Measurements from ENCODE around the gene RRP1B. TPM values are rescaled to one million over a fixed set of nuclear protein-coding genes. Genes with fewer than 3 reads are reported as not detected.

Gene RRP1B
- total and polyA plus RNA-seq, 2 donors: 18.4 to 20.1 TPM

DNA sequence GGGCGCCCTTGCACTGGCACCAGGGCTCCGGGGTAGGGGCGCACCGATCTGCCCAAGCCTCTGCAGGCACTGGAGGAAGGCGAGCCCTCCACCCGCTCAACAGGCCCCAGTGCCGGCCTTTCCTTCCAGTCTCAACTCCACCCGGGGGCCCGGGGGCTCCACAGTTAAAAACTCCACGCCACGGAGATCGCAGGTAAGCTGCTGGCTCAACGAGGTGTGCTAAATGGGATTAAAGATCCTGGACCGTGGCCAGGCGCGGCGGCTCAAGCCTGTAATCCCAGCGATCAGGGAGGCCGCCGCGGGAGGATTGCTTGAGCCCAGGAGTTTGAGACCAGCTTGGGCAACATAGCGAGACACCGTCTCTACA is 608 bp upstream of the RRP1B start:
- H3K9me3 ChIP-seq (ENCODE audit: control insufficient read depth in 2 of 2, insufficient read depth in 1 of 2, low read length in 1 of 2): no peaks in the 10 kb centered on the region
- WGBS: 92% methylated on average over 23 of the region's 23 CpGs

DNA sequence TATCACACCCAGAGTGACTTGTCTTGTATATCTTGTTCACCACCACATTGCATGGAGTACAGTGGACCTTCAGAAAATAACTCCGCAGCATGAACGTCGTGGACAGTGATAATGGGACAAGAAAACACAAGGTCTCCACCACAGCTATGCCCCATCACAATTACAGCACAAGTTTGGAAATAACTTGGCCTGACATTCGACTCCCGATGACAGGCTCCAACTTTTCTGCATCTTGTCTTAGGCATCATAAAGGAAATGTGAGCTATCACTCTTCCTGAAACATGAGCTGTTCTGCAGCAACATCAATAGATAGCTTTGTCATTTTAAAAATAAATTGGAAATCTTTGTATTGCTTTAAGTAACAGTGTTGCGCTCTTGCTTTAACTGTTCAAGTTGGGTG is 2.9 kb downstream of the RRP1B start:
- no peak for DNase-seq (ENCODE audit: low read depth in 6 of 9, low spot score in 9 of 9)
- peaks cover 6 to 27% of the 10 kb centered on the region in 2 donors for H3K4me1 ChIP-seq (ENCODE audit: control insufficient read depth in 2 of 2, insufficient read depth in 2 of 2, low read length in 2 of 2)
- no peak overlapping the region for H3K27ac ChIP-seq (ENCODE audit: low read depth in 1 of 2, low read length in 1 of 2)
- H3K27me3 ChIP-seq (ENCODE audit: control insufficient read depth in 2 of 2, insufficient read depth in 1 of 2, low read length in 1 of 2): no peaks in the 10 kb centered on the region
- no peaks in the 10 kb centered on the region for H3K9me3 ChIP-seq (ENCODE audit: control insufficient read depth in 2 of 2, insufficient read depth in 1 of 2, low read length in 1 of 2)
- 84% methylated on average over 6 of the region's 6 CpGs for WGBS
- H3K36me3 ChIP-seq (ENCODE audit: control insufficient read depth in 2 of 2, insufficient read depth in 2 of 2, low read length in 1 of 2): peaks cover 13 to 42% of the 10 kb centered on the region in 2 donors
- H3K4me3 ChIP-seq (ENCODE audit: low read length in 2 of 2): no peak overlapping the region

More for the DNA sequence above, 608 bp upstream of the RRP1B start:
- Histone ChIP-seq H3K27ac (ENCODE audit: low read depth in 1 of 2, low read length in 1 of 2) (no peak overlapping the region), H3K4me1 (ENCODE audit: control insufficient read depth in 2 of 2, insufficient read depth in 2 of 2, low read length in 2 of 2) (peaks cover 6 to 27% of the 10 kb centered on the region in 2 donors), H3K27me3 (ENCODE audit: control insufficient read depth in 2 of 2, insufficient read depth in 1 of 2, low read length in 1 of 2) (no peaks in the 10 kb centered on the region), H3K4me3 (ENCODE audit: low read length in 2 of 2) (no peak overlapping the region), H3K36me3 (ENCODE audit: control insufficient read depth in 2 of 2, insufficient read depth in 2 of 2, low read length in 1 of 2) (peaks cover 3 to 18% of the 10 kb centered on the region in 2 donors)
- DNase-seq (ENCODE audit: low read depth in 6 of 9, low spot score in 9 of 9): no peak

DNA sequence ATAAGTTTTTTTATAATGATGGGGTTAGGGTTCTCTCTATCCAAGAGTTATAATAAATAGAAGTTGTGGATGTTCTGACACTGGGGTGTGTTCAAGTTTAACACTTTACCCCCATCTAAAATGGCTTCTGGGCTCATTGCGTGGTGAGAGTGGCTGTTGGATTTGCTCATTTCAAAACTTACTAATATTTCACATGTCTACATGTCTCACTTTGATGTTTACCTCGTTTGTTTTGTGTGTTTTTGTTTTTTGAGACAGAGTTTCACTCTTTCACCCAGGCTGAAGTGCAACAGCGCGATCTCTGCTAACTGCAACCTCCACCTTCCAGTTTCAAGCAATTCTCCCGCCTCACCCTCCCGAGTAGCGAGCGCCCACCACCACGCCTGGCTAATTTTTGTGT is 3.7 kb downstream of the RRP1B start:
- H3K36me3 ChIP-seq (ENCODE audit: control insufficient read depth in 2 of 2, insufficient read depth in 2 of 2, low read length in 1 of 2): peaks cover 14 to 43% of the 10 kb centered on the region in 2 donors

DNA sequence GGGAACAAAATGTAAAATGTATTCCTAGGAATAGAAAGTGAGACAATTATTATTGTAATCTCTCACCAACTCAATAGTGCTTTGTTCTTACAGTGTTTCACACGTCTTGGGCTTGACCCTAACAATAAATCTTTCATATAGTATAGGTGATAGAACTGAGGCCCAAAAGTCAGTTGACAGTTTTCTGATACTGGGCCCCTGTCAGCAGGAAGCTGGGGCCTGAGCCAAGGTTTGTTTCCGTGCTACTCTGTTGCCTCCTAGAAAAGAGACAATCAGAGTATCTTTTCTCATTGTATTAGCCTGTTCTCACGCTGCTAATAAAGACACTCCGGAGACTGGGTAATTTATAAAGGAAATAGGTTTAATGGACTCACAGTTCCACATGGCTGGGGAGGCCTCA is 5.0 kb downstream of the RRP1B start:
- no peak overlapping the region for H3K27ac ChIP-seq (ENCODE audit: low read depth in 1 of 2, low read length in 1 of 2)
- no peaks in the 10 kb centered on the region for H3K9me3 ChIP-seq (ENCODE audit: control insufficient read depth in 2 of 2, insufficient read depth in 1 of 2, low read length in 1 of 2)
- no peak for DNase-seq (ENCODE audit: low read depth in 6 of 9, low spot score in 9 of 9)
- 65% methylated on average over 4 of the region's 4 CpGs for WGBS
- H3K4me1 ChIP-seq (ENCODE audit: control insufficient read depth in 2 of 2, insufficient read depth in 2 of 2, low read length in 2 of 2): peaks cover 0 to 14% of the 10 kb centered on the region in 2 donors
- peaks cover 14 to 46% of the 10 kb centered on the region in 2 donors for H3K36me3 ChIP-seq (ENCODE audit: control insufficient read depth in 2 of 2, insufficient read depth in 2 of 2, low read length in 1 of 2)
- no peaks in the 10 kb centered on the region for H3K27me3 ChIP-seq (ENCODE audit: control insufficient read depth in 2 of 2, insufficient read depth in 1 of 2, low read length in 1 of 2)
- H3K4me3 ChIP-seq (ENCODE audit: low read length in 2 of 2): no peak overlapping the region

More for the DNA sequence above, 3.7 kb downstream of the RRP1B start:
- 95% methylated on average over 9 of the region's 9 CpGs for WGBS
- H3K27me3 ChIP-seq (ENCODE audit: control insufficient read depth in 2 of 2, insufficient read depth in 1 of 2, low read length in 1 of 2): no peaks in the 10 kb centered on the region
- H3K27ac ChIP-seq (ENCODE audit: low read depth in 1 of 2, low read length in 1 of 2): no peak overlapping the region
- H3K4me1 ChIP-seq (ENCODE audit: control insufficient read depth in 2 of 2, insufficient read depth in 2 of 2, low read length in 2 of 2): peaks cover 6 to 23% of the 10 kb centered on the region in 2 donors
- no peaks in the 10 kb centered on the region for H3K9me3 ChIP-seq (ENCODE audit: control insufficient read depth in 2 of 2, insufficient read depth in 1 of 2, low read length in 1 of 2)
- DNase-seq (ENCODE audit: low read depth in 6 of 9, low spot score in 9 of 9): no peak
- no peak overlapping the region for H3K4me3 ChIP-seq (ENCODE audit: low read length in 2 of 2)

DNA sequence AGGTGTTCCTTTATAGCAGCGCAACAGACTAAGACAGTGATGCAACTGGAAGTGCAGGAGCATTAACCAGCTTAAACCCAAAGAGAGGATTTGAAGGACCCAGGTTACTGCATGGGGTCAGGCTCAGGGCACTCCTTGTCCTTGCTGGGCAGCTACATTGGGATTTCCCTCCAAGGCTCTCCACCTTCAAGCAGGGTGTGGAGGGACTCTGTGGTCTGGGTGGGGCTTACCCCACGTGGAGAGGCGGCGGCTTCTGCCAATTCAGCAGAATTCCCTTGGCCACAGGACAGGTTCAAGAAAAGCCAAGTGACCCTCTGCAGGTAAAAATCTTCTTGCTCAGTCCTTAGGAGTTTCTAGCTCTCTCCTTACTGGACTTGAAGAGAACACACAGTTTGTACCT is 6.5 kb downstream of the RRP1B start:
- Histone ChIP-seq H3K36me3 (ENCODE audit: control insufficient read depth in 2 of 2, insufficient read depth in 2 of 2, low read length in 1 of 2) (peaks cover 20 to 61% of the 10 kb centered on the region in 2 donors), H3K27ac (ENCODE audit: low read depth in 1 of 2, low read length in 1 of 2) (no peak overlapping the region), H3K9me3 (ENCODE audit: control insufficient read depth in 2 of 2, insufficient read depth in 1 of 2, low read length in 1 of 2) (no peaks in the 10 kb centered on the region), H3K4me1 (ENCODE audit: control insufficient read depth in 2 of 2, insufficient read depth in 2 of 2, low read length in 2 of 2) (peaks cover 0 to 9% of the 10 kb centered on the region in 2 donors), H3K27me3 (ENCODE audit: control insufficient read depth in 2 of 2, insufficient read depth in 1 of 2, low read length in 1 of 2) (no peaks in the 10 kb centered on the region), H3K4me3 (ENCODE audit: low read length in 2 of 2) (no peak overlapping the region)
- WGBS: 97% methylated on average over 4 of the region's 4 CpGs
- no peak for DNase-seq (ENCODE audit: low read depth in 6 of 9, low spot score in 9 of 9)

DNA sequence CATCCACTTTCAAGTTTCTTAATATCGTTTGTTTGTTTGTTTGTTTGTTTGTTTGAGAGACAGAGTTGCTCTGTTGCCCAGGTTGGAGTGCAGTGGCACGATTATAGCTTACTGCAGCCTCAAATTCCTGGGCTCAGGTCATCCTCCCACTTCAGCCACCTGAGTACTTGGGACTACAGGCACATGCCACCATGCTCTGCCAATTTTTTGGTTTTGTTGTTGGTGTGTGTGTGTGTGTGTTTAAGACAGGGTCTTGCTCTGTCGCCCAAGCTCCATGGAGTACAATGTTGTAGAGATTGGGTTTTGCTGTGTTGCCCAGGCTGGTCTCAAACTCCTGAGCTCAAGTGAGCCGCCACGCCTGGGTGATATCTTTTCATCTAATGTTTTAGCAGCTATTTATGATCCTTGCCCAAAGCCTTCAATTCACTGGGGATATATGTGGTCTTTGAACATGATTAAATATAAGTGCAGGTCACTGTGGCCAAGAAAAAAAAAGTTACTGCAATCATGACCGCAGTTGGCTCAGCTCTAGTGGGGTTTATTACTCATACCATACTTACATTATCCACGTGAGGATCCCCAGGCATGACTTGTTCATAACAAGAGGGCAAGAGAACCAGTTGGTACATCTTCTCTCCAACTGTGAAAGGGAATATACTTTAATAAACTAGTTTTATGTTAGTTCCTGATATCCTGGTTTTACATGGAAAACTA is 8.0 kb downstream of the RRP1B start:
- H3K4me1 ChIP-seq (ENCODE audit: control insufficient read depth in 2 of 2, insufficient read depth in 2 of 2, low read length in 2 of 2): no peaks in the 10 kb centered on the region
- no peaks in the 10 kb centered on the region for H3K27me3 ChIP-seq (ENCODE audit: control insufficient read depth in 2 of 2, insufficient read depth in 1 of 2, low read length in 1 of 2)
- peaks cover 27 to 63% of the 10 kb centered on the region in 2 donors for H3K36me3 ChIP-seq (ENCODE audit: control insufficient read depth in 2 of 2, insufficient read depth in 2 of 2, low read length in 1 of 2)
- DNase-seq (ENCODE audit: low read depth in 6 of 9, low spot score in 9 of 9): no peak
- no peak overlapping the region for H3K27ac ChIP-seq (ENCODE audit: low read depth in 1 of 2, low read length in 1 of 2)
- no peaks in the 10 kb centered on the region for H3K9me3 ChIP-seq (ENCODE audit: control insufficient read depth in 2 of 2, insufficient read depth in 1 of 2, low read length in 1 of 2)
- no peak overlapping the region for H3K4me3 ChIP-seq (ENCODE audit: low read length in 2 of 2)
- WGBS: 95% methylated on average over 7 of the region's 7 CpGs

DNA sequence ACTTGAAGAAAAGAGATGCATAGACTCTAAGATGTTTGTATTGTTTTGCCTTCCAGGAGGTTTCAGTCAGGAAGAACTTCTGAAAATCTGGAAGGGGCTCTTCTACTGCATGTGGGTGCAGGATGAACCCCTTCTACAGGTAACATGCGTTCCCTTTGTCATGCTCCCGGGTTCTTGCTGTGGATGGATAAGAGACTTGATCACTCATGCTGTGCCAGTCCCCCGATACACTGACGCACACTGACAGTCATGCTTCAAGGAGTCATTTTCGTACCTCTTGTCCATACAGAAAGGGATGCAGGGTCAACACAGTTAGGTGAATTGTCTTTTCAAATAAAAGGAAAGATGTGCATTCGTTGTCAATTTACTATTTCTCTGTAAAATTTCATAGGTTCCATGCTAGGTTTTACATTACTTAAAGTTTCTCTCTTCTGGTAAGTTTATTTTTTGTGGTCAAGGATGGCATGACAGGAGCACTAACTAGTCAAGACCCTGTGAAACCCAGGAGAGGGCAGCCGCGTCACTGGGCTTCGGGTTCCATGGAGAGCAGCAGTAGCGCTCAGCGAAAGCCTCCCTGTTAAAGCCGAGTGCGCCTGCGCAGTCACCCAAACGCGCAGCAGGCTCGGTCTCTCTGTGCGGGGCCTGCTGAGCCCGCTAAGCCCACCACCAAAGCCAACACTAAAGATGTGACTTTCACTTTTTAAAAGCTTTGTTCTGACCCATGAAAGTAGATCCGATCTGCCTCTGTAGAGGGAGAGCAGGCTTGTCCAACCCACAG is 10.7 kb downstream of the RRP1B start:
- peaks cover 32 to 71% of the 10 kb centered on the region in 2 donors for H3K36me3 ChIP-seq (ENCODE audit: control insufficient read depth in 2 of 2, insufficient read depth in 2 of 2, low read length in 1 of 2)
- no peak for DNase-seq (ENCODE audit: low read depth in 6 of 9, low spot score in 9 of 9)
- H3K4me3 ChIP-seq (ENCODE audit: low read length in 2 of 2): no peak overlapping the region
- no peak overlapping the region for H3K27ac ChIP-seq (ENCODE audit: low read depth in 1 of 2, low read length in 1 of 2)
- no peaks in the 10 kb centered on the region for H3K9me3 ChIP-seq (ENCODE audit: control insufficient read depth in 2 of 2, insufficient read depth in 1 of 2, low read length in 1 of 2)
- 96% methylated on average over 20 of the region's 20 CpGs for WGBS
- H3K27me3 ChIP-seq (ENCODE audit: control insufficient read depth in 2 of 2, insufficient read depth in 1 of 2, low read length in 1 of 2): no peaks in the 10 kb centered on the region
- no peaks in the 10 kb centered on the region for H3K4me1 ChIP-seq (ENCODE audit: control insufficient read depth in 2 of 2, insufficient read depth in 2 of 2, low read length in 2 of 2)

DNA sequence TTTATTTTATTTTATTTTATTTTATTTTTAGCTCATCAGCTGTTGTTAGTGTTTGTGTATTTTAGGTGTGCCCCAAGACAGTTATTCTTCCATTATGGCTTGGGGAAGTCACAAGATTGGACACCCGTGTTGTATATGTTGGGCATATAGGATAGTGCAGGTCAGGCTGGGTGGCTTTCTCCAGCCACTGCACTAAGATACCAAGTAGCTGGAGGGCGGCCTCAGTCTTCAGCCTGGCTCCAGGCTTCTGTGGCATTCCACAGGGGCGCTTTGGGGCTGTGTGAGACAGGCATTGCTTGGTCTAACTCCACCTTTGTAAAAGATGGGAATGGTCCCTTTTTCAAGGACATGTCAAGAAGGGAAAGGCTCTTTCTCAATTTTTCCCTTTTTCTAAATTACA is 16.5 kb downstream of the RRP1B start:
- Histone ChIP-seq H3K27me3 (ENCODE audit: control insufficient read depth in 2 of 2, insufficient read depth in 1 of 2, low read length in 1 of 2) (no peaks in the 10 kb centered on the region), H3K36me3 (ENCODE audit: control insufficient read depth in 2 of 2, insufficient read depth in 2 of 2, low read length in 1 of 2) (peaks cover 40 to 75% of the 10 kb centered on the region in 2 donors), H3K4me1 (ENCODE audit: control insufficient read depth in 2 of 2, insufficient read depth in 2 of 2, low read length in 2 of 2) (no peaks in the 10 kb centered on the region), H3K4me3 (ENCODE audit: low read length in 2 of 2) (no peak overlapping the region), H3K27ac (ENCODE audit: low read depth in 1 of 2, low read length in 1 of 2) (no peak overlapping the region), H3K9me3 (ENCODE audit: control insufficient read depth in 2 of 2, insufficient read depth in 1 of 2, low read length in 1 of 2) (no peaks in the 10 kb centered on the region)
- WGBS: 97% methylated on average over 3 of the region's 3 CpGs
- no peak for DNase-seq (ENCODE audit: low read depth in 6 of 9, low spot score in 9 of 9)

DNA sequence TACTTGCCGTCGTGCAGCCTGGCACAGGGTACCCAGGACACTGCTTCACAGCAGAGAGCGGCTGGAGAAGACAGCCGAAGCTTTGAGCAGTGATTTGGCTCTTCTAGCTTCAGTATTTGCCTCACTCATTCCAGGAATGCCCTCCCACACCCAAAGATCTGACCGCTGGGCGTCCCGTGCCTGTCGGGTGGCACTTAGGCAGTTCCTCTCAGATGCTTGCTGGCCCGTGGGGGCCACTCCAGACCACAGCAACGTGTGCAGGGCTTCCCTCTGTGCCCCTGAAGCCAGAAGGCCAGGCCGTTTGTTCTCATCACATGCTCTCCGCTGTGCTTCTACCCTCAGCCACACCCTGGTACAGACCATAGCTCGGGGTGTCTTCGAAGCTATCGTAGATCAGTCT is 17.0 kb downstream of the RRP1B start:
- H3K4me1 ChIP-seq (ENCODE audit: control insufficient read depth in 2 of 2, insufficient read depth in 2 of 2, low read length in 2 of 2): no peaks in the 10 kb centered on the region
- 96% methylated on average over 15 of the region's 15 CpGs for WGBS
- DNase-seq (ENCODE audit: low read depth in 6 of 9, low spot score in 9 of 9): no peak
- H3K27me3 ChIP-seq (ENCODE audit: control insufficient read depth in 2 of 2, insufficient read depth in 1 of 2, low read length in 1 of 2): no peaks in the 10 kb centered on the region
- H3K27ac ChIP-seq (ENCODE audit: low read depth in 1 of 2, low read length in 1 of 2): no peak overlapping the region
- H3K9me3 ChIP-seq (ENCODE audit: control insufficient read depth in 2 of 2, insufficient read depth in 1 of 2, low read length in 1 of 2): no peaks in the 10 kb centered on the region
- H3K4me3 ChIP-seq (ENCODE audit: low read length in 2 of 2): no peak overlapping the region
- peaks cover 44 to 73% of the 10 kb centered on the region in 2 donors for H3K36me3 ChIP-seq (ENCODE audit: control insufficient read depth in 2 of 2, insufficient read depth in 2 of 2, low read length in 1 of 2)

Data from thymus (tissue), 11 donors.